Measurements from ENCODE around the gene PRKAA2.

Gene PRKAA2

GRCh38 chr1:56713112-56713511 lies 68.0 kb downstream of the PRKAA2 start:
- TF ChIP-seq TAF1 (IDR thresholded peaks at IDR 0.05; ENCODE audit: borderline replicate concordance, insufficient read depth, low read length) (no peak), POLR2AphosphoS5 (IDR thresholded peaks at IDR 0.05; ENCODE audit: low read depth, low read length) (no peak), SIN3A (IDR thresholded peaks at IDR 0.05; ENCODE audit: borderline replicate concordance, insufficient read depth, low read length) (no peak), REST (IDR thresholded peaks at IDR 0.05; ENCODE audit: insufficient read depth in 1 of 2, low read depth in 2 of 2, low read length in 2 of 2) (no peak), FOXP2 (optimal IDR thresholded peaks at IDR 0.05; ENCODE audit: borderline replicate concordance, extremely low read depth, extremely low read length, insufficient read depth) (no peak)

- TF ChIP-seq POLR2AphosphoS5 (IDR thresholded peaks at IDR 0.05; ENCODE audit: low read depth, low read length) (no peak), FOXP2 (optimal IDR thresholded peaks at IDR 0.05; ENCODE audit: borderline replicate concordance, extremely low read depth, extremely low read length, insufficient read depth) (no peak), REST (IDR thresholded peaks at IDR 0.05; ENCODE audit: insufficient read depth in 1 of 2, low read depth in 2 of 2, low read length in 2 of 2) (no peak), TAF1 (IDR thresholded peaks at IDR 0.05; ENCODE audit: borderline replicate concordance, insufficient read depth, low read length) (no peak), SIN3A (IDR thresholded peaks at IDR 0.05; ENCODE audit: borderline replicate concordance, insufficient read depth, low read length) (no peak)
These were observed 70.0 kb downstream of the PRKAA2 start for GRCh38 chr1:56715156-56715555.

- TF ChIP-seq REST (IDR thresholded peaks at IDR 0.05; ENCODE audit: insufficient read depth in 1 of 2, low read depth in 2 of 2, low read length in 2 of 2) (no peak), POLR2AphosphoS5 (IDR thresholded peaks at IDR 0.05; ENCODE audit: low read depth, low read length) (no peak), TAF1 (IDR thresholded peaks at IDR 0.05; ENCODE audit: borderline replicate concordance, insufficient read depth, low read length) (no peak), FOXP2 (optimal IDR thresholded peaks at IDR 0.05; ENCODE audit: borderline replicate concordance, extremely low read depth, extremely low read length, insufficient read depth) (no peak), SIN3A (IDR thresholded peaks at IDR 0.05; ENCODE audit: borderline replicate concordance, insufficient read depth, low read length) (no peak)
These were observed 74.1 kb downstream of the PRKAA2 start for GRCh38 chr1:56719171-56719570.

GRCh38 chr1:56726706-56727105 lies 81.6 kb downstream of the PRKAA2 start:
- TF ChIP-seq POLR2AphosphoS5 (IDR thresholded peaks at IDR 0.05; ENCODE audit: low read depth, low read length) (no peak), TAF1 (IDR thresholded peaks at IDR 0.05; ENCODE audit: borderline replicate concordance, insufficient read depth, low read length) (no peak)

- TF ChIP-seq REST (IDR thresholded peaks at IDR 0.05; ENCODE audit: insufficient read depth in 1 of 2, low read depth in 2 of 2, low read length in 2 of 2) (no peak), SIN3A (IDR thresholded peaks at IDR 0.05; ENCODE audit: borderline replicate concordance, insufficient read depth, low read length) (no peak), FOXP2 (optimal IDR thresholded peaks at IDR 0.05; ENCODE audit: borderline replicate concordance, extremely low read depth, extremely low read length, insufficient read depth) (no peak), POLR2AphosphoS5 (IDR thresholded peaks at IDR 0.05; ENCODE audit: low read depth, low read length) (no peak), TAF1 (IDR thresholded peaks at IDR 0.05; ENCODE audit: borderline replicate concordance, insufficient read depth, low read length) (no peak)
These were observed 83.8 kb downstream of the PRKAA2 start for GRCh38 chr1:56728964-56729363.

Measured in PFSK-1 (cell line).